BJ (cell line): ENCODE measurements around the gene CXCL14. TPM values are rescaled to one million over a fixed set of nuclear protein-coding genes. Genes with fewer than 3 reads are reported as not detected.

Experiments
- CTCF ChIA-PET: fragments of 350-600 bp; formaldehyde crosslinking; extraction: SDS; loops from one replicate; lab custom pipeline; 2021; ENCODE audit warnings: antibody characterized with exemption, inconsistent platforms; lab: Yijun Ruan, JAX
- POLR2A ChIA-PET: fragments of 300-600 bp; sonication (Branson Sonifier 250); formaldehyde crosslinking; extraction: SDS; loops from one replicate; lab custom pipeline; 2021; ENCODE audit warnings: antibody characterized with exemption; lab: Charles Lee
- DNase-seq: peaks from one replicate; pipeline ENCODE4 v3.0.0-alpha.2; 2011; ENCODE audit warnings: low read depth
- H3K27me3 ChIP-seq: 2 replicates; pipeline ENCODE4 v1.6.0; 2011; ENCODE audit warnings: low read length; ENCODE audit not compliant: control insufficient read depth, insufficient read depth
- H3K36me3 ChIP-seq: 2 replicates; pipeline ENCODE4 v1.5.1; 2011; ENCODE audit warnings: low read length; ENCODE audit not compliant: control insufficient read depth, insufficient read depth
- H3K4me3 ChIP-seq: 2 replicates; pipeline ENCODE4 v1.5.1; 2011; ENCODE audit warnings: low read depth, mild to moderate bottlenecking, control low read depth, low read length
- CTCF ChIP-seq: IDR thresholded peaks from 2 replicates; pipeline ENCODE4 v1.5.1; 2011; ENCODE audit warnings: low read depth, mild to moderate bottlenecking, control low read depth, inconsistent platforms, low read length, moderate library complexity; ENCODE audit not compliant: insufficient read depth
- polyA plus RNA-seq: library from polyadenylated mRNA; depleted of rRNA; stranded (reverse); fragments of >200 nt; gene quantifications from 2 replicates; pipeline ENCODE4 v1.2.3, GENCODE V29; 2011

Gene CXCL14
- polyA plus RNA-seq, 1 experiment, result 1.6 TPM

- H3K36me3 ChIP-seq, result no peaks in the 10 kb centered on the region
- ChIA-PET POLR2A (no interaction called here), CTCF (interaction anchor here (0.8 to 38.0 kb wide), 15 partner anchors 9 to 660 kb away, joined by 3 to 1147 read pairs (median 5); partner anchors contain the start of genes NEUROG1, SLC25A48 and TIFAB)
- peaks cover 10% of the 10 kb centered on the region for H3K27me3 ChIP-seq
- peak; percentile 57 for TF ChIP-seq CTCF
- no peak for DNase-seq
- no peak overlapping the region for H3K4me3 ChIP-seq
Observed at GRCh38 chr5:135553688-135554462, 24.9 kb downstream of the CXCL14 start.

DNA sequence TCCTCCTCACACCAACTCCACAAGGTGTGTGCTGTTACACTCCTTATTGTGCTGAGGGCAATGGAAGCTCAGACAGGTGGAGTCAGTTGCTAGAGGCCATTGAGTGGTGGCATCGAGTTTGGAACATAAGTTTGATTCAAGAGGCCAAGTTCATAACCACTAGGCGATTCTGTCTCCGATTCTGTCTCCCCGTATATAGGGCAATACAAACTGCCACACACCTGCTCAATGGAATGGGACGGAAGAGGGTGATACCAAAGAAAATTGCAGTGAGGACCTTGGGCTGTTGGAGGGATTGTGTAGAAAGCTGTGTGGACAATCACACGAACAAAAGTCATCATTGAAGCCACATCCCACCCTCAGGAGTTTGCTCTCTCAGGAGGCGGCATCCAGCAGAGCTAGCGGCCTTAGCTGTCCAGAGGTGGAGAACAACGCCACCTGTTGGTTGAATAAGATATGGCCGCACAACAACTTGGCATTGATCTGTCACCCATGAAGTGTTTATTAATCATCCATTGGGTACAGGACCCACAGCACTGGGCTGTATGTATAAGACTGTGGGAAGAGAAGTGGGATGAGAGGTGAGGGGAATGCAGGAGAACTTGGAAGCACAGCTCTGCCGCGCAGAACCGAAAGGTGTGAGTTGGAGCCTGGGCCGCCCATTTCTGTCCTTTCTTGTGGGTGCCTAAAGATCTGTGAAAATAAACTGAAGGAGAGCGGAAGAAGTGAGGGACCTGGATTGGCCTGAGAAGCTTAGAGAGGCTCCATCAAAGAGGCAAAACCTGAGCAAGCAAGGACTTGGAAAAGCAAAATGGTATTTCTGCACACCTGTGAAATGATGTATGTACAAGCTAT, 27.0 kb downstream of the CXCL14 start:
- Histone ChIP-seq H3K4me3 (no peak overlapping the region), H3K36me3 (no peaks in the 10 kb centered on the region), H3K27me3 (peaks cover 20% of the 10 kb centered on the region)
- TF ChIP-seq CTCF, result peak; percentile 82
- CTCF ChIA-PET, result interaction anchor here (0.6 to 38.0 kb wide), 30 partner anchors 10 to 280 kb away, joined by 3 to 1147 read pairs (median 4); partner anchors contain the start of genes SLC25A48 and TIFAB
- no peak for DNase-seq
- POLR2A ChIA-PET, result interaction anchor here (0.6 to 1.2 kb wide), 2 partner anchors 46 to 85 kb away, joined by 3 to 4 read pairs; no protein-coding TSS in a partner anchor

DNA sequence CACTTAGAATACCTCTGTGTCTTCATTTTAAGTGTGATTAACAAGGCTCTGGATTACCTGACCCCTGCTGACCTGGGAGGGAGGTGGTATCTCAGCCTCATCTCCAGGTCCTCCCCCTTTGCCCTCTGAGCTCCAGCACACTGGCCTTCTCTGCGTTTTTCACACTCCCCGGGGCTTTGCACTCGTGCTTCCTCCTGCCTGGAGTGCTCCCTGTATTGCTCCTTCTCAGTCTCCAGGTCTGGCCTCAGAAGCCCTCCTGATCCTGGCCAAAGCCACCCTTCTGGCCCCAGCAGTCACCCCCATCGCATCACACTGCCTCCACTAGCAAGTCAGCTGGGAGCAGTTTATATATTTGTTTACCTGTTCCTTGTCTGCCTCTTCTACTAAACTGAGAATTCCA, 29.4 kb downstream of the CXCL14 start:
- Histone ChIP-seq H3K27me3 (peaks cover 36% of the 10 kb centered on the region), H3K4me3 (no peak overlapping the region), H3K36me3 (no peaks in the 10 kb centered on the region)
- no peak for DNase-seq
- CTCF ChIA-PET, result interaction anchor here (1.0 to 38.0 kb wide), 4 partner anchors 16 to 283 kb away, joined by 4 to 1147 read pairs (median 156); partner anchors contain the start of genes SLC25A48 and TIFAB
- POLR2A ChIA-PET, result no interaction called here
- no peak for TF ChIP-seq CTCF

- no peak for DNase-seq
- no peak overlapping the region for H3K4me3 ChIP-seq
- H3K27me3 ChIP-seq, result peaks cover 44% of the 10 kb centered on the region
- ChIA-PET CTCF (interaction anchor here (10.3 to 38.0 kb wide), 2 partner anchors 18 to 83 kb away, joined by 203 to 1147 read pairs; partner anchors contain the start of gene TIFAB), POLR2A (no interaction called here)
- TF ChIP-seq CTCF, result no peak
- no peaks in the 10 kb centered on the region for H3K36me3 ChIP-seq
Observed at GRCh38 chr5:135547590-135548254, 31.1 kb downstream of the CXCL14 start.
